HepG2 (cell line): ENCODE results near the gene TBX21. TPM values are rescaled to one million over a fixed set of nuclear protein-coding genes. Genes with fewer than 3 reads are reported as not detected.

ENCODE experiments used
- ATRX ChIP-seq: sonication (generic); formaldehyde crosslinking; IDR thresholded peaks from 2 replicates; pipeline ENCODE4 v1.4.0; 2020; ENCODE audit warnings: missing genetic modification reagents, borderline replicate concordance
- ERF ChIP-seq: IDR thresholded peaks from 2 replicates; pipeline ENCODE4 v1.6.1; 2018; ENCODE audit warnings: missing biosample characterization, missing genetic modification reagents
- JARID2 ChIP-seq: sonication (generic); formaldehyde crosslinking; IDR thresholded peaks from 2 replicates; pipeline ENCODE4 v1.8.1; 2023; ENCODE audit warnings: missing genetic modification reagents, inconsistent platforms; ENCODE audit not compliant: insufficient replicate concordance
- JUN ChIP-seq: sonication (generic); formaldehyde crosslinking; IDR thresholded peaks from 2 replicates; pipeline ENCODE4 v1.4.0; 2020; ENCODE audit warnings: mild to moderate bottlenecking, missing genetic modification reagents
- NCOA2 ChIP-seq: sonication (generic); formaldehyde crosslinking; IDR thresholded peaks from 2 replicates; pipeline ENCODE4 v1.8.0; 2022; ENCODE audit warnings: inconsistent platforms
- RFXAP ChIP-seq: sonication (generic); formaldehyde crosslinking; IDR thresholded peaks from 2 replicates; pipeline ENCODE4 v1.4.0; 2020; ENCODE audit warnings: missing genetic modification reagents, borderline replicate concordance
- SAP130 ChIP-seq: IDR thresholded peaks from 2 replicates; pipeline ENCODE4 v1.6.1; 2016; ENCODE audit warnings: low read depth
- SOX6 ChIP-seq, 2 experiments: fragments of 450-650 bp in 1 of 2; sonication (generic) in 1 of 2; formaldehyde crosslinking in 1 of 2; IDR thresholded peaks; 2 replicates each; pipeline versions ENCODE4 v1.4.0 to v1.6.1; 2017 to 2020; ENCODE audit warnings: antibody characterized with exemption in 1 of 2, mild to moderate bottlenecking in 1 of 2, missing genetic modification reagents in 1 of 2
- YEATS2 ChIP-seq: sonication (generic); formaldehyde crosslinking; IDR thresholded peaks from 2 replicates; pipeline ENCODE4 v1.4.0; 2020; ENCODE audit warnings: missing genetic modification reagents, borderline replicate concordance
- ZNF7 ChIP-seq: IDR thresholded peaks from 2 replicates; pipeline ENCODE4 v1.6.1; 2016; ENCODE audit warnings: missing biosample characterization, missing genetic modification reagents
- ZNF747 ChIP-seq: sonication (generic); formaldehyde crosslinking; IDR thresholded peaks from 2 replicates; pipeline ENCODE4 v1.8.1; 2023; ENCODE audit warnings: missing genetic modification reagents, mild to moderate bottlenecking, borderline replicate concordance
- polyA plus RNA-seq, 8 experiments: library from polyadenylated mRNA; depleted of rRNA in 3 of 8; stranded (reverse) in 7 of 8; unstranded in 1 of 8; fragments of >200 nt; fragmentation: Illumina TruSeq in 4 of 8; extraction: Trizol in 4 of 8; gene quantifications; 2 replicates each; pipeline versions ENCODE4 v1.2.1 to v1.2.3, GENCODE V29; 2011 to 2016; ENCODE audit warnings: low read depth in 4 of 8, missing spikeins in 1 of 8, mixed read lengths in 1 of 8; ENCODE audit not compliant: insufficient read depth in 1 of 8
- total RNA-seq, 5 experiments: library from RNA; depleted of rRNA; stranded (reverse); fragments of >200 nt; fragmentation: Illumina TruSeq; extraction: Trizol; gene quantifications; 2 replicates each; pipeline ENCODE4 v1.2.3, GENCODE V29; 2016; ENCODE audit warnings: low read depth in 1 of 5
- TF ChIP-seq, protein P1 (sequence below): IDR thresholded peaks from 2 replicates; pipeline ENCODE4 v1.6.1; 2016; ENCODE audit warnings: low read depth, missing genetic modification reagents, missing compliant biosample characterization
- TF ChIP-seq, protein P2 (sequence below): sonication (generic); formaldehyde crosslinking; IDR thresholded peaks from 2 replicates; pipeline ENCODE4 v1.5.0; 2020; ENCODE audit warnings: mild to moderate bottlenecking, missing genetic modification reagents, borderline replicate concordance
- TF ChIP-seq, protein P3 (sequence below): sonication (generic); formaldehyde crosslinking; IDR thresholded peaks from 2 replicates; pipeline ENCODE4 v1.4.0; 2020; ENCODE audit warnings: missing genetic modification reagents, borderline replicate concordance
- TF ChIP-seq, protein P4 (sequence below): sonication (generic); formaldehyde crosslinking; IDR thresholded peaks from 2 replicates; pipeline ENCODE4 v1.5.0; 2020; ENCODE audit warnings: missing genetic modification reagents

TBX21 gene
- total and polyA plus RNA-seq, 2 of the 13 experiments (the other 11 are each of a cell fraction or from before 2014, with no cell fraction given), result not detected

DNA sequence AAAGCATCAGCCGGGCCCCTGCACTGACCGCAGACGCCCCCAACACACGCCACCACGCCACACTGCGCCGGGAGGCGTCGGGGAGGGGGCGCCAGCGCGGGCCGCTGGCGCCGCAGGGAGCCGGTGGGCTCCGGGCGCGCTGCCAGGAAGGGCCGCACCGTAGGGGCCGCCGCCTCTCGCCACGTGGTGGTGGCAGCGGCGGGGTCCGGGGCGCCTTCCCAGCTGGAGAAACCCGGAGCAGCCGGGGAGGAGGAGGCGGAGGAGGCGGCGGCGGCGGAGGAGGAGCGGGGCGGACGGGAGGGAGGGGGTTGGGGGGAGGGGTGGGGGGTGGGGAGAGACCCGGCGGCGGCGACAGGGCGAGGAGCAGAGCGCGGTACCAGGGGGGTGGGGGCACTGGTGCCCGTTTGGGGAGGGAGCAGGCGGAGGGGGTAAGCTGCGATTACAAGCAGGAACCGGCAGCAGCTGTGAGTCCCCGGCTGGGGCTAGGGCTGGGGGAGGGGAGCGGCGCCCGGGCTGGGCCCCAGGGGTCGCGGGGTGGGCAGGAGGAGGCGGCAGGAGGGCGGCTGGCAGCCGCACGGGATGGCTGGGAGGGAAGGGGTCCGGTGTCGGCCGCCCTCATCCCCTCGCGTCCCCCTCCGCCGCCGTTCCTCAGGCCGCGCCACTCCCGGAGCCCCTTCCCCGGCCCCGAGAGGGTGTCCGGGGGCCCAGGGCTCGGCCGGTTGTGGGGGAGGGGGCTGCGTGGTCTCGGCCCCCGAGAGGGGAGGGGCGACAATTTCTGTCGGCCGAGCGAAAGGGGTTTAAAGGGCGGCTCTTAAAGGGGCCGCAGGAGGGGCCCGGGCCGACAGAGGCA lies 39.1 kb upstream of the TBX21 start, which contains the start of gene TBKBP1 (continued):
- TF ChIP-seq RFXAP (CRISPR knock-in tag) (no peak), JARID2 (CRISPR knock-in tag) (no peak), ERF (no peak; the same call in 1 of the 2 replicates), ZNF747 (CRISPR knock-in tag) (no peak), ZNF7 (CRISPR knock-in tag) (no peak), NCOA2 (CRISPR knock-in tag) (no peak), JUN (CRISPR knock-in tag) (no peak), SOX6 (IDR thresholded peaks at IDR 0.05) (no peak), SOX6 (CRISPR knock-in tag; IDR thresholded peaks at IDR 0.05) (no peak), YEATS2 (CRISPR knock-in tag) (no peak), SAP130 (no peak), ATRX (CRISPR knock-in tag) (no peak)
- TF ChIP-seq, protein P1, sequence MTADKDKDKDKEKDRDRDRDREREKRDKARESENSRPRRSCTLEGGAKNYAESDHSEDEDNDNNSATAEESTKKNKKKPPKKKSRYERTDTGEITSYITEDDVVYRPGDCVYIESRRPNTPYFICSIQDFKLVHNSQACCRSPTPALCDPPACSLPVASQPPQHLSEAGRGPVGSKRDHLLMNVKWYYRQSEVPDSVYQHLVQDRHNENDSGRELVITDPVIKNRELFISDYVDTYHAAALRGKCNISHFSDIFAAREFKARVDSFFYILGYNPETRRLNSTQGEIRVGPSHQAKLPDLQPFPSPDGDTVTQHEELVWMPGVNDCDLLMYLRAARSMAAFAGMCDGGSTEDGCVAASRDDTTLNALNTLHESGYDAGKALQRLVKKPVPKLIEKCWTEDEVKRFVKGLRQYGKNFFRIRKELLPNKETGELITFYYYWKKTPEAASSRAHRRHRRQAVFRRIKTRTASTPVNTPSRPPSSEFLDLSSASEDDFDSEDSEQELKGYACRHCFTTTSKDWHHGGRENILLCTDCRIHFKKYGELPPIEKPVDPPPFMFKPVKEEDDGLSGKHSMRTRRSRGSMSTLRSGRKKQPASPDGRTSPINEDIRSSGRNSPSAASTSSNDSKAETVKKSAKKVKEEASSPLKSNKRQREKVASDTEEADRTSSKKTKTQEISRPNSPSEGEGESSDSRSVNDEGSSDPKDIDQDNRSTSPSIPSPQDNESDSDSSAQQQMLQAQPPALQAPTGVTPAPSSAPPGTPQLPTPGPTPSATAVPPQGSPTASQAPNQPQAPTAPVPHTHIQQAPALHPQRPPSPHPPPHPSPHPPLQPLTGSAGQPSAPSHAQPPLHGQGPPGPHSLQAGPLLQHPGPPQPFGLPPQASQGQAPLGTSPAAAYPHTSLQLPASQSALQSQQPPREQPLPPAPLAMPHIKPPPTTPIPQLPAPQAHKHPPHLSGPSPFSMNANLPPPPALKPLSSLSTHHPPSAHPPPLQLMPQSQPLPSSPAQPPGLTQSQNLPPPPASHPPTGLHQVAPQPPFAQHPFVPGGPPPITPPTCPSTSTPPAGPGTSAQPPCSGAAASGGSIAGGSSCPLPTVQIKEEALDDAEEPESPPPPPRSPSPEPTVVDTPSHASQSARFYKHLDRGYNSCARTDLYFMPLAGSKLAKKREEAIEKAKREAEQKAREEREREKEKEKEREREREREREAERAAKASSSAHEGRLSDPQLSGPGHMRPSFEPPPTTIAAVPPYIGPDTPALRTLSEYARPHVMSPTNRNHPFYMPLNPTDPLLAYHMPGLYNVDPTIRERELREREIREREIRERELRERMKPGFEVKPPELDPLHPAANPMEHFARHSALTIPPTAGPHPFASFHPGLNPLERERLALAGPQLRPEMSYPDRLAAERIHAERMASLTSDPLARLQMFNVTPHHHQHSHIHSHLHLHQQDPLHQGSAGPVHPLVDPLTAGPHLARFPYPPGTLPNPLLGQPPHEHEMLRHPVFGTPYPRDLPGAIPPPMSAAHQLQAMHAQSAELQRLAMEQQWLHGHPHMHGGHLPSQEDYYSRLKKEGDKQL (CRISPR knock-in tag), result no peak
- TF ChIP-seq, protein P2, sequence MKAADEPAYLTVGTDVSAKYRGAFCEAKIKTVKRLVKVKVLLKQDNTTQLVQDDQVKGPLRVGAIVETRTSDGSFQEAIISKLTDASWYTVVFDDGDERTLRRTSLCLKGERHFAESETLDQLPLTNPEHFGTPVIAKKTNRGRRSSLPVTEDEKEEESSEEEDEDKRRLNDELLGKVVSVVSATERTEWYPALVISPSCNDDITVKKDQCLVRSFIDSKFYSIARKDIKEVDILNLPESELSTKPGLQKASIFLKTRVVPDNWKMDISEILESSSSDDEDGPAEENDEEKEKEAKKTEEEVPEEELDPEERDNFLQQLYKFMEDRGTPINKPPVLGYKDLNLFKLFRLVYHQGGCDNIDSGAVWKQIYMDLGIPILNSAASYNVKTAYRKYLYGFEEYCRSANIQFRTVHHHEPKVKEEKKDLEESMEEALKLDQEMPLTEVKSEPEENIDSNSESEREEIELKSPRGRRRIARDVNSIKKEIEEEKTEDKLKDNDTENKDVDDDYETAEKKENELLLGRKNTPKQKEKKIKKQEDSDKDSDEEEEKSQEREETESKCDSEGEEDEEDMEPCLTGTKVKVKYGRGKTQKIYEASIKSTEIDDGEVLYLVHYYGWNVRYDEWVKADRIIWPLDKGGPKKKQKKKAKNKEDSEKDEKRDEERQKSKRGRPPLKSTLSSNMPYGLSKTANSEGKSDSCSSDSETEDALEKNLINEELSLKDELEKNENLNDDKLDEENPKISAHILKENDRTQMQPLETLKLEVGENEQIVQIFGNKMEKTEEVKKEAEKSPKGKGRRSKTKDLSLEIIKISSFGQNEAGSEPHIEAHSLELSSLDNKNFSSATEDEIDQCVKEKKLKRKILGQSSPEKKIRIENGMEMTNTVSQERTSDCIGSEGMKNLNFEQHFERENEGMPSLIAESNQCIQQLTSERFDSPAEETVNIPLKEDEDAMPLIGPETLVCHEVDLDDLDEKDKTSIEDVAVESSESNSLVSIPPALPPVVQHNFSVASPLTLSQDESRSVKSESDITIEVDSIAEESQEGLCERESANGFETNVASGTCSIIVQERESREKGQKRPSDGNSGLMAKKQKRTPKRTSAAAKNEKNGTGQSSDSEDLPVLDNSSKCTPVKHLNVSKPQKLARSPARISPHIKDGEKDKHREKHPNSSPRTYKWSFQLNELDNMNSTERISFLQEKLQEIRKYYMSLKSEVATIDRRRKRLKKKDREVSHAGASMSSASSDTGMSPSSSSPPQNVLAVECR (CRISPR knock-in tag), result peak; percentile 63
- TF ChIP-seq, protein P3, sequence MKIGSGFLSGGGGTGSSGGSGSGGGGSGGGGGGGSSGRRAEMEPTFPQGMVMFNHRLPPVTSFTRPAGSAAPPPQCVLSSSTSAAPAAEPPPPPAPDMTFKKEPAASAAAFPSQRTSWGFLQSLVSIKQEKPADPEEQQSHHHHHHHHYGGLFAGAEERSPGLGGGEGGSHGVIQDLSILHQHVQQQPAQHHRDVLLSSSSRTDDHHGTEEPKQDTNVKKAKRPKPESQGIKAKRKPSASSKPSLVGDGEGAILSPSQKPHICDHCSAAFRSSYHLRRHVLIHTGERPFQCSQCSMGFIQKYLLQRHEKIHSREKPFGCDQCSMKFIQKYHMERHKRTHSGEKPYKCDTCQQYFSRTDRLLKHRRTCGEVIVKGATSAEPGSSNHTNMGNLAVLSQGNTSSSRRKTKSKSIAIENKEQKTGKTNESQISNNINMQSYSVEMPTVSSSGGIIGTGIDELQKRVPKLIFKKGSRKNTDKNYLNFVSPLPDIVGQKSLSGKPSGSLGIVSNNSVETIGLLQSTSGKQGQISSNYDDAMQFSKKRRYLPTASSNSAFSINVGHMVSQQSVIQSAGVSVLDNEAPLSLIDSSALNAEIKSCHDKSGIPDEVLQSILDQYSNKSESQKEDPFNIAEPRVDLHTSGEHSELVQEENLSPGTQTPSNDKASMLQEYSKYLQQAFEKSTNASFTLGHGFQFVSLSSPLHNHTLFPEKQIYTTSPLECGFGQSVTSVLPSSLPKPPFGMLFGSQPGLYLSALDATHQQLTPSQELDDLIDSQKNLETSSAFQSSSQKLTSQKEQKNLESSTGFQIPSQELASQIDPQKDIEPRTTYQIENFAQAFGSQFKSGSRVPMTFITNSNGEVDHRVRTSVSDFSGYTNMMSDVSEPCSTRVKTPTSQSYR, result peak; percentile 95
- TF ChIP-seq, protein P4, sequence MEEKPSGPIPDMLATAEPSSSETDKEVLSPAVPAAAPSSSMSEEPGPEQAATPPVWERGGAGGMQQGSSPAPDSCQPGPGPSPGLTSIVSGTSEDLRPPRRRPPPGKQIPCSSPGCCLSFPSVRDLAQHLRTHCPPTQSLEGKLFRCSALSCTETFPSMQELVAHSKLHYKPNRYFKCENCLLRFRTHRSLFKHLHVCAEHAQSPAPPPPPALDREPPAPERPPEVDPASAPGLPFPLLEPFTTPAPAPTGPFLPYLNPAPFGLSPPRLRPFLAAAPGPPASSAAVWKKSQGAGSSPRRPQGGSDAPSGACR (CRISPR knock-in tag), result 0 out of 2 replicates have a peak, but pooled peaks have one; percentile 39
